SHP77 (cell line): Measurements from ENCODE around the gene MGARP.
A peak's percentile ranks its signal among the peaks of the same experiment; 100 is the strongest.
"Not testable (repeated sequence)": the region's sequence is repeated elsewhere in the genome, so short reads cannot be mapped to it uniquely, and the experiment has no call there.

Experiments
- DNase-seq, 2 experiments: peaks; one replicate each; lab custom pipeline; 2025; lab: John Stamatoyannopoulos, UW

Gene MGARP

GRCh38 chr4:139295206-139295941 is 15.3 kb upstream of the MGARP start:
- DNase-seq, result peak; percentile 39 to 79

- DNase-seq, result no peak
These were observed 6.2 kb upstream of the MGARP start for GRCh38 chr4:139286186-139286698.

GRCh38 chr4:139282721-139283075 is 2.7 kb upstream of the MGARP start:
- DNase-seq, result no peak

- DNase-seq, result no peak
These were observed 2.2 kb upstream of the MGARP start for GRCh38 chr4:139282065-139282720.

- no peak for DNase-seq
These were observed 889 bp downstream of the MGARP start for GRCh38 chr4:139278912-139279759.

GRCh38 chr4:139278485-139278884 is 1.5 kb downstream of the MGARP start:
- DNase-seq, result no peak

- DNase-seq, result no peak
These were observed 4.7 kb downstream of the MGARP start for GRCh38 chr4:139275281-139275735.

GRCh38 chr4:139274790-139275189 is 5.2 kb downstream of the MGARP start:
- DNase-seq, result no peak

- no peak for DNase-seq
These were observed 6.2 kb downstream of the MGARP start for GRCh38 chr4:139273835-139274234.

GRCh38 chr4:139267301-139267700 is 12.7 kb downstream of the MGARP start:
- DNase-seq, result no peak

GRCh38 chr4:139266583-139267257 is 13.3 kb downstream of the MGARP start:
- DNase-seq, result peak; percentile 24 to 64

GRCh38 chr4:139266208-139266582 is 13.8 kb downstream of the MGARP start:
- DNase-seq, result no peak

- DNase-seq, result no peak
These were observed 14.4 kb downstream of the MGARP start for GRCh38 chr4:139265654-139266053.

GRCh38 chr4:139256349-139256748 is 23.7 kb downstream of the MGARP start:
- no peak for DNase-seq

- not testable (repeated sequence) for DNase-seq
These were observed 24.4 kb downstream of the MGARP start for GRCh38 chr4:139255581-139255980.

- no peak for DNase-seq
These were observed 26.3 kb downstream of the MGARP start for GRCh38 chr4:139253713-139254112.

GRCh38 chr4:139253046-139253445 is 27.0 kb downstream of the MGARP start:
- DNase-seq, result no peak

- DNase-seq, result no peak
These were observed 32.3 kb downstream of the MGARP start for GRCh38 chr4:139247700-139248238.

- no peak for DNase-seq
These were observed 32.8 kb downstream of the MGARP start for GRCh38 chr4:139247241-139247640.

GRCh38 chr4:139246166-139246565 is 33.9 kb downstream of the MGARP start:
- no peak for DNase-seq

GRCh38 chr4:139245590-139245989 is 34.4 kb downstream of the MGARP start:
- DNase-seq, result no peak
